ENCODE results near the gene SMARCA2. TPM values are rescaled to one million over a fixed set of nuclear protein-coding genes. Genes with fewer than 3 reads are reported as not detected.

SMARCA2 gene
- polyA plus RNA-seq, 1 donor from 2014 or later: 150 TPM

GRCh38 chr9:1969160-1969559, 46.0 kb upstream of the SMARCA2 start:
- Histone ChIP-seq H3K79me2 (replicated peaks; ENCODE audit: insufficient read depth, low read length) (no peaks in the 10 kb centered on the region), H3K9me3 (ENCODE audit: low read length) (no peaks in the 10 kb centered on the region), H3K27ac (ENCODE audit: low read length) (no peak overlapping the region), H3F3A (ENCODE audit: insufficient read depth, low read length, poor library complexity, severe bottlenecking) (no peaks in the 10 kb centered on the region), H2AFZ (ENCODE audit: low read depth, low read length) (no peak overlapping the region), H3K4me2 (ENCODE audit: low read length) (no peak overlapping the region), H4K20me1 (ENCODE audit: insufficient read depth) (no peaks in the 10 kb centered on the region), H3K9ac (ENCODE audit: low read length) (no peak overlapping the region), H3K27me3 (ENCODE audit: insufficient read depth, low read depth, low read length) (no peaks in the 10 kb centered on the region), H3K4me3 (ENCODE audit: low read length) (no peak overlapping the region), H3K36me3 (ENCODE audit: insufficient read depth, low read length) (no peaks in the 10 kb centered on the region), H3K9me2 (ENCODE audit: insufficient read depth, low read length) (no peaks in the 10 kb centered on the region)
- TF ChIP-seq, protein P1, sequence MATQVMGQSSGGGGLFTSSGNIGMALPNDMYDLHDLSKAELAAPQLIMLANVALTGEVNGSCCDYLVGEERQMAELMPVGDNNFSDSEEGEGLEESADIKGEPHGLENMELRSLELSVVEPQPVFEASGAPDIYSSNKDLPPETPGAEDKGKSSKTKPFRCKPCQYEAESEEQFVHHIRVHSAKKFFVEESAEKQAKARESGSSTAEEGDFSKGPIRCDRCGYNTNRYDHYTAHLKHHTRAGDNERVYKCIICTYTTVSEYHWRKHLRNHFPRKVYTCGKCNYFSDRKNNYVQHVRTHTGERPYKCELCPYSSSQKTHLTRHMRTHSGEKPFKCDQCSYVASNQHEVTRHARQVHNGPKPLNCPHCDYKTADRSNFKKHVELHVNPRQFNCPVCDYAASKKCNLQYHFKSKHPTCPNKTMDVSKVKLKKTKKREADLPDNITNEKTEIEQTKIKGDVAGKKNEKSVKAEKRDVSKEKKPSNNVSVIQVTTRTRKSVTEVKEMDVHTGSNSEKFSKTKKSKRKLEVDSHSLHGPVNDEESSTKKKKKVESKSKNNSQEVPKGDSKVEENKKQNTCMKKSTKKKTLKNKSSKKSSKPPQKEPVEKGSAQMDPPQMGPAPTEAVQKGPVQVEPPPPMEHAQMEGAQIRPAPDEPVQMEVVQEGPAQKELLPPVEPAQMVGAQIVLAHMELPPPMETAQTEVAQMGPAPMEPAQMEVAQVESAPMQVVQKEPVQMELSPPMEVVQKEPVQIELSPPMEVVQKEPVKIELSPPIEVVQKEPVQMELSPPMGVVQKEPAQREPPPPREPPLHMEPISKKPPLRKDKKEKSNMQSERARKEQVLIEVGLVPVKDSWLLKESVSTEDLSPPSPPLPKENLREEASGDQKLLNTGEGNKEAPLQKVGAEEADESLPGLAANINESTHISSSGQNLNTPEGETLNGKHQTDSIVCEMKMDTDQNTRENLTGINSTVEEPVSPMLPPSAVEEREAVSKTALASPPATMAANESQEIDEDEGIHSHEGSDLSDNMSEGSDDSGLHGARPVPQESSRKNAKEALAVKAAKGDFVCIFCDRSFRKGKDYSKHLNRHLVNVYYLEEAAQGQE (IDR thresholded peaks at IDR 0.05; ENCODE audit: borderline replicate concordance): no peak
- TF ChIP-seq RAD21 (conservative IDR thresholded peaks at IDR 0.05): no peak
- TF ChIP-seq, protein P2, sequence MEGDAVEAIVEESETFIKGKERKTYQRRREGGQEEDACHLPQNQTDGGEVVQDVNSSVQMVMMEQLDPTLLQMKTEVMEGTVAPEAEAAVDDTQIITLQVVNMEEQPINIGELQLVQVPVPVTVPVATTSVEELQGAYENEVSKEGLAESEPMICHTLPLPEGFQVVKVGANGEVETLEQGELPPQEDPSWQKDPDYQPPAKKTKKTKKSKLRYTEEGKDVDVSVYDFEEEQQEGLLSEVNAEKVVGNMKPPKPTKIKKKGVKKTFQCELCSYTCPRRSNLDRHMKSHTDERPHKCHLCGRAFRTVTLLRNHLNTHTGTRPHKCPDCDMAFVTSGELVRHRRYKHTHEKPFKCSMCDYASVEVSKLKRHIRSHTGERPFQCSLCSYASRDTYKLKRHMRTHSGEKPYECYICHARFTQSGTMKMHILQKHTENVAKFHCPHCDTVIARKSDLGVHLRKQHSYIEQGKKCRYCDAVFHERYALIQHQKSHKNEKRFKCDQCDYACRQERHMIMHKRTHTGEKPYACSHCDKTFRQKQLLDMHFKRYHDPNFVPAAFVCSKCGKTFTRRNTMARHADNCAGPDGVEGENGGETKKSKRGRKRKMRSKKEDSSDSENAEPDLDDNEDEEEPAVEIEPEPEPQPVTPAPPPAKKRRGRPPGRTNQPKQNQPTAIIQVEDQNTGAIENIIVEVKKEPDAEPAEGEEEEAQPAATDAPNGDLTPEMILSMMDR (IDR thresholded peaks at IDR 0.05; ENCODE audit: poor library complexity, severe bottlenecking): no peak
- TF ChIP-seq MXI1 (conservative IDR thresholded peaks at IDR 0.05; ENCODE audit: poor library complexity, severe bottlenecking): no peak
- TF ChIP-seq EP300 (conservative IDR thresholded peaks at IDR 0.05; ENCODE audit: poor library complexity, severe bottlenecking): no peak
- no peak for TF ChIP-seq POLR2AphosphoS5 (IDR thresholded peaks at IDR 0.05)
- TF ChIP-seq EZH2 (IDR thresholded peaks at IDR 0.05; ENCODE audit: borderline replicate concordance, insufficient read depth, low read length, poor library complexity, severe bottlenecking): no peak
- TF ChIP-seq TAF1 (IDR thresholded peaks at IDR 0.05; ENCODE audit: low read depth): no peak
- no peak for TF ChIP-seq SMC3 (conservative IDR thresholded peaks at IDR 0.05; ENCODE audit: poor library complexity)

GRCh38 chr9:1969898-1970297, 45.2 kb upstream of the SMARCA2 start:
- no peak overlapping the region for H2AFZ ChIP-seq (ENCODE audit: low read depth, low read length)
- no peak overlapping the region for H3K4me3 ChIP-seq (ENCODE audit: low read length)
- H3F3A ChIP-seq (ENCODE audit: insufficient read depth, low read length, poor library complexity, severe bottlenecking): no peaks in the 10 kb centered on the region
- no peaks in the 10 kb centered on the region for H3K27me3 ChIP-seq (ENCODE audit: insufficient read depth, low read depth, low read length)
- H3K79me2 ChIP-seq (replicated peaks; ENCODE audit: insufficient read depth, low read length): no peaks in the 10 kb centered on the region
- no peaks in the 10 kb centered on the region for H3K9me3 ChIP-seq (ENCODE audit: low read length)
- H3K9ac ChIP-seq (ENCODE audit: low read length): no peak overlapping the region
- no peaks in the 10 kb centered on the region for H4K20me1 ChIP-seq (ENCODE audit: insufficient read depth)
- H3K27ac ChIP-seq (ENCODE audit: low read length): no peak overlapping the region
- H3K36me3 ChIP-seq (ENCODE audit: insufficient read depth, low read length): no peaks in the 10 kb centered on the region
- no peak overlapping the region for H3K4me2 ChIP-seq (ENCODE audit: low read length)
- no peak for TF ChIP-seq SMC3 (conservative IDR thresholded peaks at IDR 0.05; ENCODE audit: poor library complexity)
- H3K9me2 ChIP-seq (ENCODE audit: insufficient read depth, low read length): no peaks in the 10 kb centered on the region

DNA sequence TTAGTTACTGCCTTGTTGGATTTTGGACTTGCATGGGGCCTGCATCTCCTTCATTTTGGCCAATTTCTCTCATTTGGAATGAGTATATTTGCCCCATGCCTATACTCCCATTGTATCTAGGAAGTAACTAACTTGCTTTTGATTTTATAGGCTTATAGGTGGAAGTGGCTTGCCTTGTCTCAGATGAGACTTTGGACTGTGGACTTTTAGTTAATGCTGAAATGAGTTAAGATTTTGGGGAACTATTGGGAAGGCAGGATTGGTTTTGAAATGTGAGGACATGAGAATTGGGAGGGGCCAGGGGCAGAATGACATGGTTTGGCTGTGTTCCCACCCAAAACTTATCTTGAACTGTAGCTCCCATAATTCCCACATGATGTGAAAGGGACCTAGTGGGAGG, 42.5 kb upstream of the SMARCA2 start:
- Histone ChIP-seq H3K4me2 (ENCODE audit: low read length) (no peak overlapping the region), H2AFZ (ENCODE audit: low read depth, low read length) (no peak overlapping the region), H3K9ac (ENCODE audit: low read length) (no peak overlapping the region), H3K9me3 (ENCODE audit: low read length) (no peaks in the 10 kb centered on the region), H3K4me3 (ENCODE audit: low read length) (no peak overlapping the region), H3K27ac (ENCODE audit: low read length) (no peak overlapping the region), H4K20me1 (ENCODE audit: insufficient read depth) (no peaks in the 10 kb centered on the region), H3K9me2 (ENCODE audit: insufficient read depth, low read length) (no peaks in the 10 kb centered on the region), H3K79me2 (replicated peaks; ENCODE audit: insufficient read depth, low read length) (no peaks in the 10 kb centered on the region), H3K27me3 (ENCODE audit: insufficient read depth, low read depth, low read length) (no peaks in the 10 kb centered on the region), H3K36me3 (ENCODE audit: insufficient read depth, low read length) (no peaks in the 10 kb centered on the region), H3F3A (ENCODE audit: insufficient read depth, low read length, poor library complexity, severe bottlenecking) (no peaks in the 10 kb centered on the region)
- TF ChIP-seq, protein P1 (IDR thresholded peaks at IDR 0.05; ENCODE audit: borderline replicate concordance): no peak
- TF ChIP-seq SMC3 (conservative IDR thresholded peaks at IDR 0.05; ENCODE audit: poor library complexity) (no peak), TAF1 (IDR thresholded peaks at IDR 0.05; ENCODE audit: low read depth) (no peak), RAD21 (conservative IDR thresholded peaks at IDR 0.05) (no peak), EZH2 (IDR thresholded peaks at IDR 0.05; ENCODE audit: borderline replicate concordance, insufficient read depth, low read length, poor library complexity, severe bottlenecking) (no peak), POLR2AphosphoS5 (IDR thresholded peaks at IDR 0.05) (no peak), MXI1 (conservative IDR thresholded peaks at IDR 0.05; ENCODE audit: poor library complexity, severe bottlenecking) (no peak), EP300 (conservative IDR thresholded peaks at IDR 0.05; ENCODE audit: poor library complexity, severe bottlenecking) (no peak)
- TF ChIP-seq, protein P2 (IDR thresholded peaks at IDR 0.05; ENCODE audit: poor library complexity, severe bottlenecking): no peak
